MM.1S (cell line): ENCODE measurements around the gene AKAP9.

Experiments
- CTCF ChIP-seq: fragments of 300-600 bp; sonication (generic); IDR thresholded peaks from 2 replicates; pipeline ENCODE4 v1.5.1; 2016; ENCODE audit warnings: antibody characterized with exemption, low read length, mixed read lengths
- EZH2 ChIP-seq: fragments of 300-600 bp; sonication (generic); optimal IDR thresholded peaks from 2 replicates; pipeline ENCODE3; 2017; ENCODE audit warnings: low read depth, mild to moderate bottlenecking, antibody characterized with exemption, low read length, mixed read lengths
- EZH2phosphoT487 ChIP-seq: fragments of 300-600 bp; sonication (generic); IDR thresholded peaks from 2 replicates; pipeline ENCODE4 v1.6.1; 2018; ENCODE audit warnings: antibody characterized with exemption, low read length

- TF ChIP-seq CTCF (no peak), EZH2phosphoT487 (no peak), EZH2 (no peak)
Observed at GRCh38 chr7:92075455-92076158, 134.9 kb downstream of the AKAP9 start.
